DOHH2 (cell line): Measurements from ENCODE around the gene TSC22D3.

Experiments
- CTCF ChIP-seq: fragments of 200-600 bp; sonication (generic); IDR thresholded peaks from one replicate; pipeline ENCODE4 v1.5.1; 2014; ENCODE audit warnings: antibody characterized with exemption, mild to moderate bottlenecking, low read depth, low read length; ENCODE audit not compliant: poor library complexity, severe bottlenecking
- EZH2phosphoT487 ChIP-seq: fragments of 200-600 bp; sonication (generic); IDR thresholded peaks from 2 replicates; pipeline ENCODE4 v1.6.1; 2017; ENCODE audit warnings: borderline replicate concordance, mild to moderate bottlenecking, antibody characterized with exemption, low read length, moderate library complexity, mixed read lengths

- TF ChIP-seq CTCF (no peak), EZH2phosphoT487 (no peak)
These were observed 63.9 kb downstream of the TSC22D3 start for GRCh38 chrX:107711521-107712181.
